HL-60 (cell line): Measurements from ENCODE around the gene PLEKHO1.

ENCODE experiments used
- CTCF ChIP-seq: IDR thresholded peaks from one replicate; pipeline ENCODE4 v1.5.1; 2011; ENCODE audit warnings: low read length, control low read depth, inconsistent platforms; ENCODE audit not compliant: insufficient read depth
- GABPA ChIP-seq: IDR thresholded peaks from 2 replicates; pipeline ENCODE4 v1.6.1; 2012; ENCODE audit warnings: low read depth
- POLR2AphosphoS5 ChIP-seq: IDR thresholded peaks from 2 replicates; pipeline ENCODE4 v1.6.1; 2012; ENCODE audit warnings: low read depth
- REST ChIP-seq: IDR thresholded peaks from 2 replicates; pipeline ENCODE4 v1.6.1; 2012; ENCODE audit warnings: low read depth; ENCODE audit not compliant: insufficient replicate concordance
- SPI1 ChIP-seq: IDR thresholded peaks from 2 replicates; pipeline ENCODE4 v1.6.1; 2012; ENCODE audit warnings: low read depth, mild to moderate bottlenecking, borderline replicate concordance

- TF ChIP-seq REST, result no peak
- no peak for TF ChIP-seq POLR2AphosphoS5
- no peak for TF ChIP-seq CTCF
- peak; percentile 96 for TF ChIP-seq SPI1
- no peak for TF ChIP-seq GABPA
Measured at GRCh38 chr1:150183061-150183460, 33.3 kb downstream of the PLEKHO1 start.
